T-helper 22 cell (primary cell): ENCODE measurements around the gene PNMA8C.
"Not testable (repeated sequence)": the region's sequence is repeated elsewhere in the genome, so short reads cannot be mapped to it uniquely, and the experiment has no call there.

Experiments used
- DNase-seq: peaks from one replicate; pipeline ENCODE4 v3.0.0-alpha.2; 2020; ENCODE audit warnings: low read depth

The PNMA8C gene

DNA sequence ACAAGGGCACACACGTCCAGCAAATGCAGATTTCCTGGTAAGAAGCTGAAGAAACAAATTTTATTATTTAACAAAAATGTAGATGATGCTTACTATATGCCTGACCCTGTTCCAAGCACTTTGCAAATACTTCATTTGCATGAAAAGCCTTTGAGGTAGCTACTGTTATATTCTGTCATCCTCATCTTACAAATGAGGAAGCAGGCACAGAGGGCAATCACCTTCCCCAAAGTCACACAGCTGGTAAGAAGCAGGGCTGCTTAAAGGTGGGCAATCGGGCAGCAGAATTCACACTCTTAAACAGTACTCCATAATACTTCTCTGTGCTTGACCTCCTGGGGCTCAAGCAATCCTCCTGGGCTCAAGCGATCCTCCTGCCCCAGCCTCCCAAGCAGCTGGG, 18.3 kb upstream of the PNMA8C start:
- no peak for DNase-seq

- DNase-seq, result no peak
Observed at GRCh38 chr19:46446021-46446420, 17.3 kb upstream of the PNMA8C start.

DNA sequence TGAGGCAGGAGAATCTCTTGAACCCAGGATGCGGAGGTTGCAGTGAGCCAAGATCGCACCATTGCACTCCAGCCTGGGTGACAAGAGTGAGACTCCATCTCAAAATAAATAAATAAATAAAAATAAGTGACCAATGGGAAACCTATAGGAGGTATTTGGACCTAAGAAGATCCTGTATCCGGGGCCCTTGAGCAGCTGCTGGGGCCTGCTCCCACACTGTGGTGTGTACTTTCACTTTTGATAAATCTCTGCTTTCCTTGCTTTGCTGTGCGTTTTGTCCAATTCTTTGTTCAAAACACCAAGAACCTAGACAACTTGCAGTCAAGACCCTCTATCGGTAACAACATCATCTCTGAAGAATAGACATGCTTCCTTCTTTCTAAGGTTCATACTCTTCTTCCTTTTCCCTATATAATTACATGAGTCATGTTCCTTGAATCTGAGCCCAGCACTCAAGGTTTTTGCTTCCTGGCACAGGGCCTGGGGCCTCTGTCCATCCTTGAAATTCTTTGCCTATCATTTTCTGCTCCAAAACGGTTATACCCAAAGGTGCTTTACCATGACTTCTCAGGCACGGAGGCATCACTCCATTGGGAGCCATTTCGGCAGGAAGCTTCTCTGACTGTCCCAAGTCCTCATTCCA, 14.2 kb upstream of the PNMA8C start:
- DNase-seq, result no peak

DNA sequence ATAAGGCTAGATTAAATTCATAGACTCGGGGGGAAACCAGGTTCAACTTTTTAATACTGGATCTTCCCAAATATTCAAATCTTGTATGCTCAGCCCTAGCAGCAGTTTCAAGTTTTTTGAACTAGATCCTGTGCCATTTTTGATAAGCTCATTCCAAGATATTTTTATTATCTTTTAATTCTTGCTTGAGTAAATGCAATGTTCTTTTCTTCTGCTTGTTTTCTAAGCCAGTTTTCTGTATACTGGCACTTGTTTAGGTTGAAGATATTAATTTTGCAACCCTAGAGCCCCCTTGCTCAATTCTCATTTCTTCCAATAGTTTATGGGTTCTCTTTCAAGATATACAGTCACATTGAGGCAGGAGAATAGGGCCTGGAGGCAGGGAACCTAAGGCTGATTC, 13.1 kb upstream of the PNMA8C start:
- DNase-seq, result no peak

GRCh38 chr19:46435689-46436088, 7.0 kb upstream of the PNMA8C start:
- not testable (repeated sequence) for DNase-seq

DNA sequence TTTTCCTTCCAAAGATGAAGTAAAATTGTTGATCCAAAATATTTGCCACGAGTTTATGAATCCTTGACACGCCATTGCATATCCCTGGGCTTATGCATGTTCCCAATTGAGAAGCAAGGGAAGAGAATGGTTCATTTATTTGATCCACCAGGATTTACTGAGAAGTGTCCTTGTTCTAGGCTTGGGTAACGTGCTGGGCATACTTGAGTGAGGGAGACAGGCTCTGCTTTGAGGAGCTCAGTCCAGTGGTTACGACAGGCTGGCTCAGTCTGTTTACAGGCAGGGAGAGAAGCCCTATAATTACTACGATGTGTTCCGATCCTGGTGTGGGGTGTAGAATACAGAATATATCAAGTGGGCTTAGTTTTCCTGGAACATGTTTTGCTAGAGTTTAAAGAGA, 6.3 kb upstream of the PNMA8C start:
- no peak for DNase-seq

GRCh38 chr19:46433470-46433869, 4.7 kb upstream of the PNMA8C start:
- not testable (repeated sequence) for DNase-seq

- no peak for DNase-seq
Observed at GRCh38 chr19:46431824-46432223, 3.1 kb upstream of the PNMA8C start.

DNA sequence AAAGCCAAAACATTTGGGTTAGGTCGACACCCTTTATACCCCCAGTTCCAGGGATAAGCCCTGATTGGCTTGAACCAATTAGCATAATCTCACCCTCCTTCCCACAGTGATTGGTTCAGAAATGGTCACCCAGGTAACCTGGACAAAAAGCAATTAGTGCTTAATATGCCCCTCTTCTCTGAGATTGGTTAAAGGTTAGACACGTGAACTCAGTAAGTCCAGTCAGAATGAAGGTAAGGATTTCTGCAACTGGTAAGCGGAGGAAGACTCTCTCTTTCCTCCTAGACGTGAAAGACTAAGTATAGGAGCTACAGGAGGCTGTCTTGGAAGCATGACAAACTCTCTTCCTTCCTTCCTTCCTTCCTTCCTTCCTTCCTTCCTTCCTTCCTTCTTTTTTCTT, 1.3 kb upstream of the PNMA8C start:
- no peak for DNase-seq

- DNase-seq, result no peak
Observed at GRCh38 chr19:46427518-46428045, 1.2 kb downstream of the PNMA8C start.

GRCh38 chr19:46426506-46427162, 2.1 kb downstream of the PNMA8C start:
- no peak for DNase-seq

DNA sequence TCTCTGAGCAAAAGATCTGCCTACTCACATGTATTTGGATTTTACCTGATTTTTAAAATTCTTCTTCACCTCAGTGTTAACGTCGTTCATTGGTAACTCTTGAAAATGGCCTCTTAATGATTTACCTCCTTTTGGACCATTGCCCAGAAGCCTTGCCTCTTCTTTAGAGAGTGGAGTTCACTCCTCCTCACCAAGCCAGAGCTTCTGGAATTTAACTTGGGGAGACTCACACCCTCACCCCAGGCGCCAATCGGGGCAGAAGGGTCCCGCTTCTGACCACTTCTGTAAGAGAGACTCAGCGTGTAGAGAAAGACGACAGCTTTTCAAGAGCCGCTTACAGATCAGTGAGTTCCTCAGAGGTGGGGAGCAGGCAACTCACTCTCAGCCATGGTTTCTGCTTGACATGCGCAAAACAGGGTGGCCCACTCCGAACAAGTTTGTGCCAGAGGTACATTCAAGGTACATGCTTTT, 2.7 kb downstream of the PNMA8C start:
- DNase-seq, result no peak

GRCh38 chr19:46423188-46423587, 5.5 kb downstream of the PNMA8C start:
- no peak for DNase-seq

- DNase-seq, result no peak
Observed at GRCh38 chr19:46422344-46422743, 6.4 kb downstream of the PNMA8C start.

GRCh38 chr19:46420056-46420455, 8.7 kb downstream of the PNMA8C start:
- DNase-seq, result no peak

- DNase-seq, result not testable (repeated sequence)
Observed at GRCh38 chr19:46415804-46416709, 12.7 kb downstream of the PNMA8C start.

DNA sequence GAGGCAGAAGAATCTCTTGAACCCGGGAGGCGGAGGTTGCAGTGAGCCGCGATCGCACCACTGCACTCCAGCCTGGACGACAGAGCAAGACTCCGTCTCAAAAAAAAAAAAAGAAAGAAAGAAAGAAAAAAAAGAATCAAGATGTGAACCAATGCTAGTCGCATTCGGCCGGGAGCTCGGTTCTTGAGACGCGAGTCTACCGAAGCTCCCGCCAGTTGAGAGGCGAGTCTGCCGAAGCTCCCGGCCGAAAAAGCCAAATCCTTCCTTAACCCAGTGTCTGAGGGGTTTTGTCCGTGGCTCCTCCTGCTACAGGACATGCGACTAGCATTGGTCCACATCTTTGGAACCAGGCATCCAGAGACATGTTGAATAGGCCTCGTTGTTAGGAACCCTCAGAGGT, 13.8 kb downstream of the PNMA8C start:
- DNase-seq, result not testable (repeated sequence)

DNA sequence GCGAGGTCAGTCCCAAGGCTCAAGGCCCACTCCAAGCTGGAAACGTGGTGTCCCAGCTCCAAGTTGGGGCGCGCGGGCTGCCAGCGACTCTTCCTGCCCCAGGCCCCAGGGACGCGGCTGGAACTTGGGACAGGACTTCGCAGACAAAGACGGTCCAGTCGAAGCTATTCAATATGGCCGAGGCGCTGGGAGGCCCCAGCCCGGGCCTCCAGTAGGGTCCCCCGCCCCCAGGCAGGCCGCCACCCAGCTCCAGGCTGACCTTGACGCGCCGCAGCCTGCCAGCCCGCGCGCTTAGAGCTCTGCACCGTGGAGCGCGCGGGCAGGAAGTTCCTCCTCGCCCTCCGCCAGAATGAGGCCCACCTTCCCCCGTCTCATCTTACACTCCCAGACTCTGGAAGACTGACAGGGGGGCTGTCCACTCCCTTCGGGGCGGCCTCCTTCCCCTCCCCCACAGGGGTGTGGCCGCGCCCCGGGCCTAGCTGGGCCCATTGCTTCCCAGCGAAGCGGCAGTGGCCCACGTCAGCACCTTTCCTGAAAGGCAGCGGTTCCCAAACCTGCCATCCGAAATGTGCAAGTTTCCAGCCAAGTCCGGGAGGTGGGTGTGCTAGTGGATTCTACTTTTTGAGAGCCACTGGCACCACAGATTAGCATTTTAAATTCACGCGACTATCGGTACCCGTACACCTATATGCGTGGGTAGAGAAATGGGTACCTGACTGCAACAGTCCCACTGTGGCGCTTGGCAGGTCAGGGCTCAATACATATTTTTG, 15.3 kb downstream of the PNMA8C start, which contains the start of gene CCDC8:
CCDC8 (minus strand) TSS at position 303 of the 770 bp plus-strand sequence. CDS start 754 bp downstream, outside the sequence.
- DNase-seq, result no peak

DNA sequence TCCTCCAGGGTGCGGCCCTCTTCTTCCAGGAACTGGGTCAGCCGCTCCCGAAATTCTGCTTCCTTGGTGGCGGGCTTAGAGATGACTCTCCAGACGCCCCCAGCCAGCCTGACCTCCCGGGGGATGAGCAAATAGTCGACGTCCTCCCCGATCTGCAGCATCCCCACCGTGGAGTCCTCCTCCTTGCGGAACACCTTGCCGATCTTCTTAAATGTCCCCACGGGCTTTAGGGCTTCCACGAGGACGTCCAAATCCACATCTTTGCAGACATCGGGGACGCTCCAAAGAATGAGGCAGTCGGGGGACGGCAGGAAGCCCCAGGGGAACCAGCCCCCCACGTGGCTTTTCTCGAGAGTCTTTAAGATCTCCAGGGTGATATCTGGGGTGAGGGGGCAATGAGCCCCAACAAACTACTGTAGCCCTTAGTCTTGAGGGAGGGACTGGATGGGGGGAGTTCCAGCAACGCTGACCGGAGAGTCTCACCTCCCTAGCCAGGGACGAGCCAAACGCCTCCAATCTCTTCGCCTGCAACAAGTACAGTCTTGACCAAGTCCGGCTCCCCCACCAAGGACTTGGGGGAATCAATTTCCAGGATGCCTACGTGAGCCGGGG, 16.0 kb downstream of the PNMA8C start:
- DNase-seq, result no peak

DNA sequence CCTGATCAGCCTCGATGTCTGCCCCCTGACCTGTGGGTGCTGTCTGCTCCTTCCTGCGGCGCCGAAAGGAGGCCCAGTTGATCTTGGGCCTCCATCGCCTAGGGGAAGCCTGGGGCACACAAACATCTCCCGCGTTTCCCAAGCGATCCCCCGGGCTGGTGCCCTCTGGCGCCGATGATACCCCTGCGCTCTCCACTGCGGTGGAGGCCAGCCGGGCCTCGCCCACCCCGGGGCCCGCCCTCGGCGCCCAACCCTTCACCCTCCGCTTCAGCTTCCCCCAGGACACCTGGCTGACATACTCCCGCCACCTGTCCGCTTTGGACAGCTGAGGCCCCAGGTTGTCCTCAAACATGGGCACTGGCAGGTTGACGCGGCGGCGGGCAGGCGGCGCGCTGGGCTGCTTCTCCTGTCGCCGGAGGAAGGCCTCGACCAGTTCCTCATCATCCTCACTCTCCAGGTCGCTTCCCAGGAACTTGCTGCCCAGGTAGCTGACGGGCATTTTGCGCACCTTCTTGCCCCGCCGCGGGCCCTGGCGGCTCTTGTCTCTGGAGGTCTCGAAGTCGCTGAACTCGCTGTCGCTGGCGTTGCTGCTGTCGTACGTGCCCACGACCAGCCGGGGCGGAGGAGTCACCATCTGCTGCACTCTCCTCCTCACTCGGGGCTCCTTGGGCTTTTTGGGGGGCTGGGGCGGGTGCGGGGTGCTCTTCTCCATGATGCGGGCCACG, 16.6 kb downstream of the PNMA8C start:
- no peak for DNase-seq
